Measurements from ENCODE around the gene CTXN1. TPM values are rescaled to one million over a fixed set of nuclear protein-coding genes. Genes with fewer than 3 reads are reported as not detected.
"Not testable (repeated sequence)": the region's sequence is repeated elsewhere in the genome, so short reads cannot be mapped to it uniquely, and the experiment has no call there.

The CTXN1 gene
- total RNA-seq, 1 experiment from 2014 or later = 5.2 TPM

GRCh38 chr19:7897292-7897691 lies 28.6 kb downstream of the CTXN1 start:
- Mint-ChIP-seq H3K4me3 (ENCODE audit: unreplicated experiment) (no peak overlapping the region), H3K9me3 (ENCODE audit: unreplicated experiment) (no peaks in the 10 kb centered on the region), H3K4me1 (ENCODE audit: insufficient read depth, unreplicated experiment) (peaks cover 22% of the 10 kb centered on the region), H3K27me3 (ENCODE audit: insufficient read depth, unreplicated experiment) (no peaks in the 10 kb centered on the region), H3K27ac (ENCODE audit: low read depth, unreplicated experiment) (peak overlapping the region; percentile 91), H3K36me3 (ENCODE audit: insufficient read depth, unreplicated experiment) (peaks cover 18% of the 10 kb centered on the region)
- BruUV-seq (replicated peaks) = no TSS peak
- peak; percentile 89 for DNase-seq (ENCODE audit: unreplicated experiment)
- no peak for TF ChIP-seq CTCF (IDR thresholded peaks at IDR 0.05; ENCODE audit: unreplicated experiment)
- intact Hi-C loops (cut with micrococcal nuclease) = no loop called here
- ChIA-PET POLR2A (interaction anchor here (1.3 to 8.7 kb wide), 5 partner anchors 9 to 47 kb away, joined by 3 to 91 read pairs (median 7); partner anchors contain the start of gene LRRC8E), CTCF (interaction anchor here (1.4 to 2.8 kb wide), 2 partner anchors 28 to 45 kb away, joined by 4 to 18 read pairs; no protein-coding TSS in a partner anchor)

GRCh38 chr19:7895565-7895964 lies 30.4 kb downstream of the CTXN1 start:
- Mint-ChIP-seq H3K4me1 (ENCODE audit: insufficient read depth, unreplicated experiment) (peaks cover 14% of the 10 kb centered on the region), H3K36me3 (ENCODE audit: insufficient read depth, unreplicated experiment) (peaks cover 18% of the 10 kb centered on the region), H3K27me3 (ENCODE audit: insufficient read depth, unreplicated experiment) (no peaks in the 10 kb centered on the region), H3K9me3 (ENCODE audit: unreplicated experiment) (no peaks in the 10 kb centered on the region), H3K4me3 (ENCODE audit: unreplicated experiment) (no peak overlapping the region), H3K27ac (ENCODE audit: low read depth, unreplicated experiment) (peak overlapping the region; percentile 42)
- ChIA-PET POLR2A (no interaction called here), CTCF (interaction anchor here (1.0 to 1.2 kb wide), 2 partner anchors 26 to 43 kb away, joined by 3 read pairs; no protein-coding TSS in a partner anchor)
- TF ChIP-seq CTCF (IDR thresholded peaks at IDR 0.05; ENCODE audit: unreplicated experiment) = no peak
- intact Hi-C loops (cut with micrococcal nuclease) = no loop called here
- BruUV-seq (replicated peaks) = no TSS peak
- DNase-seq (ENCODE audit: unreplicated experiment) = no peak

GRCh38 chr19:7894612-7895309 lies 31.2 kb downstream of the CTXN1 start:
- intact Hi-C loops (cut with micrococcal nuclease) = no loop called here
- BruUV-seq (replicated peaks) = no TSS peak
- Mint-ChIP-seq H3K27ac (ENCODE audit: low read depth, unreplicated experiment) (peak overlapping the region; percentile 42), H3K9me3 (ENCODE audit: unreplicated experiment) (no peaks in the 10 kb centered on the region), H3K27me3 (ENCODE audit: insufficient read depth, unreplicated experiment) (no peaks in the 10 kb centered on the region), H3K4me3 (ENCODE audit: unreplicated experiment) (peak overlapping the region; percentile 23), H3K4me1 (ENCODE audit: insufficient read depth, unreplicated experiment) (peaks cover 12% of the 10 kb centered on the region), H3K36me3 (ENCODE audit: insufficient read depth, unreplicated experiment) (peaks cover 17% of the 10 kb centered on the region)
- no peak for TF ChIP-seq CTCF (IDR thresholded peaks at IDR 0.05; ENCODE audit: unreplicated experiment)
- CTCF ChIA-PET = interaction anchor here (1.3 kb wide), 1 partner anchor 25 kb away, joined by 3 read pairs; no protein-coding TSS in a partner anchor
- POLR2A ChIA-PET = interaction anchor here (0.7 kb wide), 1 partner anchor 34 kb away, joined by 3 read pairs; no protein-coding TSS in a partner anchor
- peak; percentile 47 for DNase-seq (ENCODE audit: unreplicated experiment)

GRCh38 chr19:7893362-7894101 lies 32.4 kb downstream of the CTXN1 start:
- not testable (repeated sequence) for BruUV-seq (replicated peaks)

More at GRCh38 chr19:7893362-7894101, 32.4 kb downstream of the CTXN1 start:
- DNase-seq (ENCODE audit: unreplicated experiment) = peak; percentile 71
- H3K9me3 Mint-ChIP-seq (ENCODE audit: unreplicated experiment); H3K4me3 Mint-ChIP-seq (ENCODE audit: unreplicated experiment); intact Hi-C loops (cut with micrococcal nuclease); H3K27me3 Mint-ChIP-seq (ENCODE audit: insufficient read depth, unreplicated experiment): not testable (repeated sequence)
- Mint-ChIP-seq H3K4me1 (ENCODE audit: insufficient read depth, unreplicated experiment) (peaks cover 12% of the 10 kb centered on the region), H3K27ac (ENCODE audit: low read depth, unreplicated experiment) (peak overlapping the region; percentile 39), H3K36me3 (ENCODE audit: insufficient read depth, unreplicated experiment) (peaks cover 11% of the 10 kb centered on the region)
- POLR2A ChIA-PET = interaction anchor here (1.7 kb wide), 1 partner anchor 24 kb away, joined by 5 read pairs; no protein-coding TSS in a partner anchor
- CTCF ChIA-PET = interaction anchor here (0.6 to 0.7 kb wide), 3 partner anchors 10 to 231 kb away, joined by 3 to 4 read pairs (median 3); partner anchors contain the start of gene MAP2K7

Measured in MCF 10A (cell line).